Gastroesophageal sphincter (tissue), 3 donors: ENCODE measurements around the gene CDC42BPA.

Experiments used
- EP300 ChIP-seq: sonication (generic); formaldehyde crosslinking; IDR thresholded peaks from one replicate; pipeline ENCODE4 v1.6.1; 2017; ENCODE audit warnings: antibody characterized with exemption, mild to moderate bottlenecking
- POLR2A ChIP-seq, 2 donors: fragments of 450-650 bp; IDR thresholded peaks; one replicate each; pipeline ENCODE4 v1.6.1; 2017; ENCODE audit warnings: antibody characterized with exemption in 2 of 2, mild to moderate bottlenecking in 2 of 2, moderate library complexity in 1 of 2
- TF ChIP-seq, protein P1 (sequence below), 4 experiments: fragments of 200-600 bp in 2 of 4; fragments of 450-650 bp in 2 of 4; sonication (generic) in 1 of 4; IDR thresholded peaks; one replicate each; pipeline ENCODE4 v1.5.1; 2017 to 2019; ENCODE audit warnings: antibody characterized with exemption in 4 of 4, mild to moderate bottlenecking in 2 of 4, moderate library complexity in 2 of 4

DNA sequence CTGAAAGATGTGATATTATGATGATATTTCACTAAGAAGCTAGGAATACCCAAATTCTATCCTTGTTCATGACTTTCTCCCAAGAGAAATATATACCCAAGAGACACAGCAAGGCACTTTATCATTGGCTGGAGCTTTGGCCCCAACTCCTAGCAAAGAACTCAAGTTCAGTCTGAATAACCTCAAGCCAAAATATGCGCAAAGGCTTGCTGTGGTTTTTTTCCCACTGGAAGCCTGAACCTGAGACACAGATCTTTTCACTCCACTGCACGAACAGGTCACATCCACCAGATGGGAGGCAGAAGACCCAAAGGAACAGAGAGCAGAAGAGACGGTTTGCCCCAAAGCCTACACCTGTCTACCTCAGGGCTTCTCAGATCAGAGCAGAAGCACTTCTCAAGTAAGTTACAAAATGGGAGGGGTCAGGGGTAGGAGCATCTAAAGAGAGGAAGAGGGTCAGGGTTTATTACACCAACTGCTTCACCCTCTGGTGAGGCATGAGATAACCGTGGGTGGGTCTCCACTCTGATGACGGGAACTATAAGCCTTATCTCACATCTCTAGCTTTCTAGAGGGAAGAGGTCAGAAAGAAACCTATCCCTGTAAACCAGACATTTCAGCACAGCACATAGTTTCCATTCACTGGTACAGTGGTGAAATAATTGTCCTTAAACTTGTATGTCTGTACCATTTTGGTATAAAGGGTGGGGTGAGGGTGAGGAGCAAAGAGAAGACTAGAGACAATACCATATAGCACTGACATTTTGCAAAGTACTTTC lies 17.1 kb upstream of the CDC42BPA start:
- TF ChIP-seq, protein P1, sequence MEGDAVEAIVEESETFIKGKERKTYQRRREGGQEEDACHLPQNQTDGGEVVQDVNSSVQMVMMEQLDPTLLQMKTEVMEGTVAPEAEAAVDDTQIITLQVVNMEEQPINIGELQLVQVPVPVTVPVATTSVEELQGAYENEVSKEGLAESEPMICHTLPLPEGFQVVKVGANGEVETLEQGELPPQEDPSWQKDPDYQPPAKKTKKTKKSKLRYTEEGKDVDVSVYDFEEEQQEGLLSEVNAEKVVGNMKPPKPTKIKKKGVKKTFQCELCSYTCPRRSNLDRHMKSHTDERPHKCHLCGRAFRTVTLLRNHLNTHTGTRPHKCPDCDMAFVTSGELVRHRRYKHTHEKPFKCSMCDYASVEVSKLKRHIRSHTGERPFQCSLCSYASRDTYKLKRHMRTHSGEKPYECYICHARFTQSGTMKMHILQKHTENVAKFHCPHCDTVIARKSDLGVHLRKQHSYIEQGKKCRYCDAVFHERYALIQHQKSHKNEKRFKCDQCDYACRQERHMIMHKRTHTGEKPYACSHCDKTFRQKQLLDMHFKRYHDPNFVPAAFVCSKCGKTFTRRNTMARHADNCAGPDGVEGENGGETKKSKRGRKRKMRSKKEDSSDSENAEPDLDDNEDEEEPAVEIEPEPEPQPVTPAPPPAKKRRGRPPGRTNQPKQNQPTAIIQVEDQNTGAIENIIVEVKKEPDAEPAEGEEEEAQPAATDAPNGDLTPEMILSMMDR (IDR thresholded peaks at IDR 0.05) = no peak
- TF ChIP-seq POLR2A (IDR thresholded peaks at IDR 0.05) (no peak), EP300 (no peak)
